ENCODE results near the gene SHKBP1. TPM values are rescaled to one million over a fixed set of nuclear protein-coding genes. Genes with fewer than 3 reads are reported as not detected.

Gene SHKBP1
- total RNA-seq, 2 experiments from 2014 or later = 49.4 to 115 TPM

DNA sequence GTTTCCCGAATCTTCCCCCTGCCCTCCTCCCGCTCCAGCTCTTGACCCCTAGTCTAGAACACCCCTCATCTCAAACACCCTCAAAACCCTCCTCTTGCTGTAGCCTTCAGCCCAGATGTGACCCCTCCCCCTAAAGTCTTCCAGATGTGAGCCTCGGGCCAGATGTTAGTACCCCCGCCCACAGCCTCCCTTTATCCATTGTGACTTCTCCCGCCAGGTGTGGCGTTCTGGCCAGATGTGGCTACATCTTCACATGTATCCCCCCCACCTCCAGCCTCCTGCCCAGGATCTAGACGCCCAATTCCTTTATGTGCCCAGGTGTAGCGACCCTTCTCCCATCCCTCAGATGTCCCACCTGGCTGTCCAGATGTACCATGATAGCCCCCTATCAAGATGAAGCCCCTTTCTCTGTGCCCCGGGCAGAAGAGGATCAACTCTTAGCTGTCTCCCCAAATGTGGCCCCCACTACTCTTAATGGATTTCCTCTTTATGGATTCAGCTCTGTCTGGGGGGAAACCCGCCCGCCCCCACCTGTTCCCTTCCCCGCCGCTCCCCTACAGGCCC is 24.0 kb downstream of the SHKBP1 start:
- Histone ChIP-seq H3K79me2 (ENCODE audit: insufficient read depth, low read depth, low read length) (no peaks in the 10 kb centered on the region), H3K4me2 (ENCODE audit: low read length) (peak overlapping the region; percentile 68; the same call in 1 of the 2 replicates), H3K36me3 (ENCODE audit: insufficient read depth, low read length) (no peaks in the 10 kb centered on the region), H3K9me2 (ENCODE audit: insufficient read depth, low read length) (no peaks in the 10 kb centered on the region), H4K20me1 (ENCODE audit: insufficient read depth, low read length) (no peaks in the 10 kb centered on the region), H3K27ac (ENCODE audit: low read depth, low read length, poor library complexity, severe bottlenecking) (no peak overlapping the region), H3K9me3 (ENCODE audit: low read length) (no peaks in the 10 kb centered on the region), H2AFZ (ENCODE audit: low read length) (no peak overlapping the region), H3K4me3 (ENCODE audit: low read depth, low read length, poor library complexity, severe bottlenecking) (no peak overlapping the region), H3K4me1 (ENCODE audit: insufficient read depth, low read length, poor library complexity, severe bottlenecking) (peaks cover 60% of the 10 kb centered on the region)
- no TSS peak for BruUV-seq (replicated peaks)
- ChIA-PET POLR2A (no interaction called here), CTCF (ENCODE audit: unreplicated experiment) (interaction anchor here (0.6 kb wide), 2 partner anchors 9 to 190 kb away, joined by 3 to 4 read pairs; no protein-coding TSS in a partner anchor)
- DNase-seq (ENCODE audit: low spot score) = no peak
- intact Hi-C loops (cut with micrococcal nuclease; ENCODE audit: unreplicated experiment) = loop anchor here (10.0 kb wide), 2 partner anchors 174 to 316 kb away; partner anchors contain the start of genes AKT2, MIA and RAB4B
- TF ChIP-seq EZH2phosphoT487 (IDR thresholded peaks at IDR 0.05; ENCODE audit: borderline replicate concordance, low read depth, low read length) = no peak; the same call in 1 of the 2 replicates
- TF ChIP-seq, protein P1, sequence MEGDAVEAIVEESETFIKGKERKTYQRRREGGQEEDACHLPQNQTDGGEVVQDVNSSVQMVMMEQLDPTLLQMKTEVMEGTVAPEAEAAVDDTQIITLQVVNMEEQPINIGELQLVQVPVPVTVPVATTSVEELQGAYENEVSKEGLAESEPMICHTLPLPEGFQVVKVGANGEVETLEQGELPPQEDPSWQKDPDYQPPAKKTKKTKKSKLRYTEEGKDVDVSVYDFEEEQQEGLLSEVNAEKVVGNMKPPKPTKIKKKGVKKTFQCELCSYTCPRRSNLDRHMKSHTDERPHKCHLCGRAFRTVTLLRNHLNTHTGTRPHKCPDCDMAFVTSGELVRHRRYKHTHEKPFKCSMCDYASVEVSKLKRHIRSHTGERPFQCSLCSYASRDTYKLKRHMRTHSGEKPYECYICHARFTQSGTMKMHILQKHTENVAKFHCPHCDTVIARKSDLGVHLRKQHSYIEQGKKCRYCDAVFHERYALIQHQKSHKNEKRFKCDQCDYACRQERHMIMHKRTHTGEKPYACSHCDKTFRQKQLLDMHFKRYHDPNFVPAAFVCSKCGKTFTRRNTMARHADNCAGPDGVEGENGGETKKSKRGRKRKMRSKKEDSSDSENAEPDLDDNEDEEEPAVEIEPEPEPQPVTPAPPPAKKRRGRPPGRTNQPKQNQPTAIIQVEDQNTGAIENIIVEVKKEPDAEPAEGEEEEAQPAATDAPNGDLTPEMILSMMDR (conservative IDR thresholded peaks at IDR 0.05; ENCODE audit: low read length) = peak; percentile 30; the same call in 1 of the 2 replicates

- Histone ChIP-seq H3K36me3 (ENCODE audit: insufficient read depth, low read length) (no peaks in the 10 kb centered on the region), H3K9me2 (ENCODE audit: insufficient read depth, low read length) (no peaks in the 10 kb centered on the region), H4K20me1 (ENCODE audit: insufficient read depth, low read length) (no peaks in the 10 kb centered on the region), H3K27ac (ENCODE audit: low read depth, low read length, poor library complexity, severe bottlenecking) (no peak within 1 kb of the TSS), H3K4me2 (ENCODE audit: low read length) (peak within 1 kb of the TSS; percentile 68), H3K79me2 (ENCODE audit: insufficient read depth, low read depth, low read length) (no peaks in the 10 kb centered on the region), H3K4me1 (ENCODE audit: insufficient read depth, low read length, poor library complexity, severe bottlenecking) (peaks cover 65% of the 10 kb centered on the region), H2AFZ (ENCODE audit: low read length) (no peak within 1 kb of the TSS), H3K4me3 (ENCODE audit: low read depth, low read length, poor library complexity, severe bottlenecking) (no peak within 1 kb of the TSS), H3K9me3 (ENCODE audit: low read length) (no peaks in the 10 kb centered on the region)
- no peak for TF ChIP-seq EZH2phosphoT487 (IDR thresholded peaks at IDR 0.05; ENCODE audit: borderline replicate concordance, low read depth, low read length)
- TF ChIP-seq, protein P1 (conservative IDR thresholded peaks at IDR 0.05; ENCODE audit: low read length) = no peak; the same call in 1 of the 2 replicates
- BruUV-seq (replicated peaks) = no TSS peak
- no peak for DNase-seq (ENCODE audit: low spot score)
- CTCF ChIA-PET (ENCODE audit: unreplicated experiment) = interaction anchor here (0.6 kb wide), 1 partner anchor 8 kb away, joined by 3 read pairs; no protein-coding TSS in a partner anchor
- POLR2A ChIA-PET = no interaction called here
- intact Hi-C loops (cut with micrococcal nuclease; ENCODE audit: unreplicated experiment) = loop anchor here (10.0 kb wide), 2 partner anchors 173 to 317 kb away; partner anchors contain the start of genes AKT2, MIA and RAB4B
These were observed 24.7 kb downstream of the SHKBP1 start, which contains the start of gene LTBP4 for GRCh38 chr19:40601134-40601974. Gene LTBP4, plus strand, starts transcription at chr19:40601369. Its CDS starts 19 bp downstream, at chr19:40601388.
